Testis (tissue), 2 donors: ENCODE data around the gene PPP1R9A.

Source experiments
- POLR2A ChIP-seq: fragments of 450-650 bp; IDR thresholded peaks from one replicate; pipeline ENCODE4 v1.6.1; 2017; ENCODE audit warnings: antibody characterized with exemption, mild to moderate bottlenecking, moderate library complexity
- TF ChIP-seq, protein P1 (sequence below), 3 experiments: fragments of 450-650 bp in 2 of 3; fragments of 200-600 bp in 1 of 3; sonication (generic) in 1 of 3; IDR thresholded peaks; one replicate each; pipeline ENCODE4 v1.5.1; 2016 to 2019; ENCODE audit warnings: antibody characterized with exemption in 3 of 3, mild to moderate bottlenecking in 2 of 3, moderate library complexity in 1 of 3

DNA sequence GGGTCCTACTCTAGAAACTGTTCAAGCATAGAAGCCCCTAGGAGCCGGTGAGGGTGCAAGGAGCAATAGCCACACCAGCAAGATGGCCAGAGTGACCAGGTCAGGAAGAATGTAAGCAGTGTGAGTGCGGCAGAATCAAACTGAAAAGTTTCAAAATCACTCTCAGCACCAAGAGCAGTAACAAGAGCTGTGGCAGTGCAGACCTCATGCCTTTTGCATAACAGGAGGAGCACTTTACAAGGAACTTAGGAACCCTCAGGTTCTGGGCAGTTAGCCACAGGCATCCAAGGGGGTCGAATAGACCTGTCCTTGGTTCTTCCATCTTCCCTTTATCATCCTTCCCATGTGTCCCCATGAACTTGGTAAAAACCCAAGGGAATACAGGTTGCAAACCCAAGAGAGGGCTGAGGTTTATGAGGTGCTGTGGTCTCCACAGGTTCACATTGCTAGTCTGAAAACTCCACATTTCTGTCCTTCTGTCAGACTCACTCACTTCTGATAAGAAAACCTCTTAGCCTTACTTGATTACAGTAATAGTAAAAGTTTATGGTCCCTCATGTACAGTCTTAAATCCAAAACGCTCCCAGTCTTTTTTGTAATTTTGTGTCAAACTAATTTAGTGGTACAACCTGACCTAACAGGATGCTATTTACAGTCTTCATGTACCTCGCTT lies 338.6 kb downstream of the PPP1R9A start:
- TF ChIP-seq, protein P1, sequence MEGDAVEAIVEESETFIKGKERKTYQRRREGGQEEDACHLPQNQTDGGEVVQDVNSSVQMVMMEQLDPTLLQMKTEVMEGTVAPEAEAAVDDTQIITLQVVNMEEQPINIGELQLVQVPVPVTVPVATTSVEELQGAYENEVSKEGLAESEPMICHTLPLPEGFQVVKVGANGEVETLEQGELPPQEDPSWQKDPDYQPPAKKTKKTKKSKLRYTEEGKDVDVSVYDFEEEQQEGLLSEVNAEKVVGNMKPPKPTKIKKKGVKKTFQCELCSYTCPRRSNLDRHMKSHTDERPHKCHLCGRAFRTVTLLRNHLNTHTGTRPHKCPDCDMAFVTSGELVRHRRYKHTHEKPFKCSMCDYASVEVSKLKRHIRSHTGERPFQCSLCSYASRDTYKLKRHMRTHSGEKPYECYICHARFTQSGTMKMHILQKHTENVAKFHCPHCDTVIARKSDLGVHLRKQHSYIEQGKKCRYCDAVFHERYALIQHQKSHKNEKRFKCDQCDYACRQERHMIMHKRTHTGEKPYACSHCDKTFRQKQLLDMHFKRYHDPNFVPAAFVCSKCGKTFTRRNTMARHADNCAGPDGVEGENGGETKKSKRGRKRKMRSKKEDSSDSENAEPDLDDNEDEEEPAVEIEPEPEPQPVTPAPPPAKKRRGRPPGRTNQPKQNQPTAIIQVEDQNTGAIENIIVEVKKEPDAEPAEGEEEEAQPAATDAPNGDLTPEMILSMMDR (IDR thresholded peaks at IDR 0.05) = no peak
- no peak for TF ChIP-seq POLR2A
